Esophagus muscularis mucosa (tissue), 4 donors: ENCODE data around the gene DGAT2. TPM values are rescaled to one million over a fixed set of nuclear protein-coding genes. Genes with fewer than 3 reads are reported as not detected.

Experiments
- DNase-seq: peaks from one replicate; pipeline ENCODE4 v3.0.0-alpha.2; 2017; ENCODE audit errors: extremely low spot score
- H3K27ac ChIP-seq, 4 donors: fragments of 200-600 bp; sonication (generic); replicated peaks in 1 of 4; 1 replicate in 3 of 4; 2 replicates in 1 of 4; pipeline ENCODE4 v1.5.1; 2016 to 2019; ENCODE audit warnings: mild to moderate bottlenecking in 1 of 4
- H3K27me3 ChIP-seq, 4 donors: fragments of 200-600 bp; sonication (generic); one replicate each; pipeline versions ENCODE4 v1.5.1 to v1.6.0; 2016 to 2019
- H3K36me3 ChIP-seq, 4 donors: fragments of 200-600 bp; sonication (generic); one replicate each; pipeline ENCODE4 v1.5.1; 2016 to 2019
- H3K4me1 ChIP-seq, 4 donors: fragments of 200-600 bp; sonication (generic); one replicate each; pipeline ENCODE4 v1.5.1; 2016 to 2019
- H3K4me3 ChIP-seq, 4 donors: fragments of 200-600 bp; sonication (generic); 1 replicate in 2 of 4; 2 replicates in 2 of 4; pipeline ENCODE4 v1.5.1; 2016 to 2019; ENCODE audit warnings: mild to moderate bottlenecking in 4 of 4, moderate library complexity in 1 of 4
- H3K9me3 ChIP-seq, 4 donors: fragments of 200-600 bp; sonication (generic); 1 replicate in 3 of 4; 2 replicates in 1 of 4; pipeline ENCODE4 v1.5.1; 2016 to 2019
- EP300 ChIP-seq: sonication (generic); formaldehyde crosslinking; IDR thresholded peaks from one replicate; pipeline ENCODE4 v1.6.1; 2017; ENCODE audit warnings: antibody characterized with exemption
- POLR2A ChIP-seq: fragments of 450-650 bp; IDR thresholded peaks from one replicate; pipeline ENCODE4 v1.6.1; 2017; ENCODE audit warnings: antibody characterized with exemption, moderate library complexity, mild to moderate bottlenecking, low read depth
- POLR2AphosphoS5 ChIP-seq, 2 donors: sonication (generic); formaldehyde crosslinking; IDR thresholded peaks; one replicate each; pipeline ENCODE4 v1.6.1; 2017; ENCODE audit warnings: antibody characterized with exemption in 2 of 2
- WGBS: methylation state at CpG from one replicate; pipeline ENCODE4 v1.1.5; 2018; 5-methylcytosine and 5-hydroxymethylcytosine counted together
- intact Hi-C: fragments of 100-400 bp; cut with DNase I; formaldehyde crosslinking; loops from one replicate; pipeline ENCODE4 v1.15.1; 2023
- small RNA-seq, 3 donors: library from RNA; depleted of rRNA; stranded (forward); fragments of <200 nt; gene quantifications; one replicate each; pipeline ENCODE3, GENCODE V24; 2016
- total RNA-seq, 4 donors: library from RNA; depleted of rRNA; stranded (reverse); fragments of >200 nt; gene quantifications; one replicate each; pipeline versions ENCODE4 v1.1.0 to v1.2.1, GENCODE V29; 2016
- TF ChIP-seq, protein P1 (sequence below), 3 experiments: fragments of 200-600 bp in 2 of 3; fragments of 450-650 bp in 1 of 3; sonication (generic) in 2 of 3; IDR thresholded peaks; one replicate each; pipeline ENCODE4 v1.5.1; 2017 to 2019; ENCODE audit warnings: antibody characterized with exemption in 3 of 3, mild to moderate bottlenecking in 2 of 3, moderate library complexity in 1 of 3

Gene DGAT2
- total RNA-seq, 4 donors from 2014 or later = 0.83 to 6.5 (median 2.0) TPM

DNA sequence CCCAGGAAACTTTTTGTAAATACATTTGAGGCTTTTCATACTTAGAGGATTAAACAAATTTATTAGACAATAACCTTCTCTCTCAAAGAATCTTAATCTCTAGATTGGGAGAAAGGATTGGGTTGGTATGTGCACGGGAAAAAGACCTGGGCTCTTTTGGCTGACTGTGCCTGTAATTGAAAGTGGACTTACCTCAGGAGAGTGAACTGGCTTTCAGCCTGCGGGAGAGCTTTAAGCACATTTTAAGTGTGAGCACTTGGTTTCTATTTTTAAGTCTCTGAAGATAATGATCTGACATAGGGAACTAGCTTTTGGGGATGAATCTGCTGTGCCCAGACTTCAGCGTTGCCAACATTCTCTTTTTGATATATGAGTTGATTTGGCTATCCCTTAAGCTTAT is 82.2 kb downstream of the DGAT2 start:
- WGBS = 12% methylated on average over 3 of the region's 3 CpGs
- no peak for DNase-seq
- peaks cover 17 to 23% (median 21%) of the 10 kb centered on the region in 4 donors for H3K4me1 ChIP-seq
- no peaks in the 10 kb centered on the region for H3K27me3 ChIP-seq
- peaks cover 0 to 19% (median 2%) of the 10 kb centered on the region in 4 donors for H3K36me3 ChIP-seq
- no peaks in the 10 kb centered on the region for H3K9me3 ChIP-seq
- intact Hi-C loops = no loop called here
- peak overlapping the region; percentile 42 to 60 (median 54) for H3K27ac ChIP-seq
- no peak overlapping the region for H3K4me3 ChIP-seq
- TF ChIP-seq POLR2AphosphoS5 (IDR thresholded peaks at IDR 0.05) = no peak
- TF ChIP-seq, protein P1, sequence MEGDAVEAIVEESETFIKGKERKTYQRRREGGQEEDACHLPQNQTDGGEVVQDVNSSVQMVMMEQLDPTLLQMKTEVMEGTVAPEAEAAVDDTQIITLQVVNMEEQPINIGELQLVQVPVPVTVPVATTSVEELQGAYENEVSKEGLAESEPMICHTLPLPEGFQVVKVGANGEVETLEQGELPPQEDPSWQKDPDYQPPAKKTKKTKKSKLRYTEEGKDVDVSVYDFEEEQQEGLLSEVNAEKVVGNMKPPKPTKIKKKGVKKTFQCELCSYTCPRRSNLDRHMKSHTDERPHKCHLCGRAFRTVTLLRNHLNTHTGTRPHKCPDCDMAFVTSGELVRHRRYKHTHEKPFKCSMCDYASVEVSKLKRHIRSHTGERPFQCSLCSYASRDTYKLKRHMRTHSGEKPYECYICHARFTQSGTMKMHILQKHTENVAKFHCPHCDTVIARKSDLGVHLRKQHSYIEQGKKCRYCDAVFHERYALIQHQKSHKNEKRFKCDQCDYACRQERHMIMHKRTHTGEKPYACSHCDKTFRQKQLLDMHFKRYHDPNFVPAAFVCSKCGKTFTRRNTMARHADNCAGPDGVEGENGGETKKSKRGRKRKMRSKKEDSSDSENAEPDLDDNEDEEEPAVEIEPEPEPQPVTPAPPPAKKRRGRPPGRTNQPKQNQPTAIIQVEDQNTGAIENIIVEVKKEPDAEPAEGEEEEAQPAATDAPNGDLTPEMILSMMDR (IDR thresholded peaks at IDR 0.05) = no peak
- no peak for TF ChIP-seq EP300
- no peak for TF ChIP-seq POLR2A

Small RNA genes lying within 50 kb of the gene (small RNA-seq; reads per million reads assigned to genes)
- gene RF00019 = 0 reads per million in 3 donors
- 0 reads per million in 3 donors for gene RN7SL786P

Other genes with a start within 250 kb of the DGAT2 start
- 1 to 10 TPM; 5.1 to 9.3 (median 8.4) TPM for gene GDPD5, start 242.8 kb upstream of the DGAT2 start, total RNA-seq
- gene SERPINH1, start 206.5 kb upstream of the DGAT2 start, total RNA-seq = 100 to 1,000 TPM; 162 to 270 (median 219) TPM
- gene MAP6, start 99.7 kb upstream of the DGAT2 start, total RNA-seq = 10 to 100 TPM; 20.7 to 43.8 (median 30.5) TPM
- not detected for gene MOGAT2, start 50.9 kb upstream of the DGAT2 start, total RNA-seq
- gene UVRAG, start 46.4 kb downstream of the DGAT2 start, total RNA-seq = 10 to 100 TPM; 30.6 to 37.4 (median 34.7) TPM